Adrenal gland (tissue), 5 donors: ENCODE data around the gene IFRD2.

ENCODE experiments used
- POLR2A ChIP-seq, 2 donors: fragments of 450-650 bp; IDR thresholded peaks; one replicate each; pipeline ENCODE4 v1.6.1; 2017; ENCODE audit warnings: antibody characterized with exemption in 2 of 2, mild to moderate bottlenecking in 2 of 2, moderate library complexity in 1 of 2
- TF ChIP-seq, protein P1 (sequence below), 6 experiments: fragments of 450-650 bp in 4 of 6; fragments of 200-600 bp in 2 of 6; sonication (generic) in 1 of 6; IDR thresholded peaks; 1 replicate in 5 of 6; 2 replicates in 1 of 6; pipeline versions ENCODE4 v1.5.1 to v1.8.0; 2016 to 2021; ENCODE audit warnings: antibody characterized with exemption in 6 of 6, mild to moderate bottlenecking in 2 of 6, moderate library complexity in 1 of 6
- donor health status: DM: no; HTN: no; CAD: no.

- TF ChIP-seq, protein P1, sequence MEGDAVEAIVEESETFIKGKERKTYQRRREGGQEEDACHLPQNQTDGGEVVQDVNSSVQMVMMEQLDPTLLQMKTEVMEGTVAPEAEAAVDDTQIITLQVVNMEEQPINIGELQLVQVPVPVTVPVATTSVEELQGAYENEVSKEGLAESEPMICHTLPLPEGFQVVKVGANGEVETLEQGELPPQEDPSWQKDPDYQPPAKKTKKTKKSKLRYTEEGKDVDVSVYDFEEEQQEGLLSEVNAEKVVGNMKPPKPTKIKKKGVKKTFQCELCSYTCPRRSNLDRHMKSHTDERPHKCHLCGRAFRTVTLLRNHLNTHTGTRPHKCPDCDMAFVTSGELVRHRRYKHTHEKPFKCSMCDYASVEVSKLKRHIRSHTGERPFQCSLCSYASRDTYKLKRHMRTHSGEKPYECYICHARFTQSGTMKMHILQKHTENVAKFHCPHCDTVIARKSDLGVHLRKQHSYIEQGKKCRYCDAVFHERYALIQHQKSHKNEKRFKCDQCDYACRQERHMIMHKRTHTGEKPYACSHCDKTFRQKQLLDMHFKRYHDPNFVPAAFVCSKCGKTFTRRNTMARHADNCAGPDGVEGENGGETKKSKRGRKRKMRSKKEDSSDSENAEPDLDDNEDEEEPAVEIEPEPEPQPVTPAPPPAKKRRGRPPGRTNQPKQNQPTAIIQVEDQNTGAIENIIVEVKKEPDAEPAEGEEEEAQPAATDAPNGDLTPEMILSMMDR (IDR thresholded peaks at IDR 0.05), result no peak
- no peak for TF ChIP-seq POLR2A (IDR thresholded peaks at IDR 0.05)
Measured at GRCh38 chr3:50319181-50319893, 27.1 kb upstream of the IFRD2 start.
